NCI-H2081 treated with DMSO at 0.1 percent for 48 hours (cell line): Measurements from ENCODE around the gene BBX.
"Not testable (repeated sequence)": the region's sequence is repeated elsewhere in the genome, so short reads cannot be mapped to it uniquely, and the experiment has no call there.

Source experiments
- DNase-seq: peaks from one replicate; lab custom pipeline; 2025; lab: John Stamatoyannopoulos, UW

BBX gene

DNA sequence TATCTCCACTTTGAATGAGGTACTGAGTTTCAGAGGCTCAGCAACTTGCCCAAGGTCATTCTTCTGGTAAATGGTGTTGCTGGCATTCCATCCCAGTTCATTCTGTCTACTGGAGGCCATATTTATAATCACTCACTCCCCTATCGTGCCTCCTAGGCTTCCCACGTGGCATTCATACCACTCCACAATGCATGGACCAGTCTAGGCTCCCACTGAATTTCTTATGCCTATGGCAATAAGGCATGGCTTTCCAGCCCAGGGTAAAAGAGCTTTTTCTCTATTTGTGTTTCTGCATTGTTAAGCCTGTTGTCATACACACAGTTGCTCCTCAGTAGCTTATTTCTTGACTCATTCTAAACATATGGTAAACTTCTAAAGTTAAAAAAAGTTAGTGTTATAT lies 19.9 kb downstream of the BBX start:
- DNase-seq, result no peak

DNA sequence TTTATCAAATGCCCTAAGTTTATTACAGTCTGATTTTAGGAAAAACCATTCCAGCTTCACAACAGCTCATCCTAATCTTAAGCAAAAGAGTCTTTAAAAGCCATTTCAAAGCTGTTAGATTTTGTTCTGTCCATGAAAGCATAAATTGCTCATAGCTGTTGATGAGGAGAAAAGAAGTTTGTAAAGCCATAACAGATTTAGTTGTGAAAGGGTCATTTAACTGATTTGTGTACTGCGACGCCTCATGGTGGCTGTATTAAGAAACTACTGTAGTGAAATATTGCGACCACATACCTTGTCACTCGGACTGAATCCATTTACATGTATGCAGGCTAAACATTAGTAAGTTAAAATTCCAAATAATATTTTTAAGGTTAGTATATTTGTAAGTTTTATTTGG lies 20.9 kb downstream of the BBX start:
- no peak for DNase-seq

DNA sequence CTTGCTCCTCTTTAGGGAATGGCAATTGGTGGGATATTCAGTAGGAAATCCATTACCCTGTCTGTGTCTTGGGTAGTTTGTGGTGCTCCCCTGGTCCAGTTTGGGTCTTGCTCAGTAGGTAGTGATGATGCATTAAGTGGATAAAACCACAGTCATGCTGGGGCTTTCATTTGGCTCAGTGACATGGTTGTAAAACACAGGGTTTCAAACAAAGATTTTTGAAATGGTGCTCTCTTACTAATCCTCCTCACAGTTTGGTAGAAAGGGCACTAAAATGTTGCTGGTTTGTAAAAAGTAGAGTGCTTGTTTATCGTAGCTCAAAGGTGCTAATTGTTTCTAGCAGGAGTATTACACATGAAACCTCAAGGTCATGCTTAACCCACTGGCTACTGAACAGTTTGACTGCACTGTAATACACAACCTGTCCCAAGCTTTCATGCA lies 22.9 kb downstream of the BBX start:
- no peak for DNase-seq

DNA sequence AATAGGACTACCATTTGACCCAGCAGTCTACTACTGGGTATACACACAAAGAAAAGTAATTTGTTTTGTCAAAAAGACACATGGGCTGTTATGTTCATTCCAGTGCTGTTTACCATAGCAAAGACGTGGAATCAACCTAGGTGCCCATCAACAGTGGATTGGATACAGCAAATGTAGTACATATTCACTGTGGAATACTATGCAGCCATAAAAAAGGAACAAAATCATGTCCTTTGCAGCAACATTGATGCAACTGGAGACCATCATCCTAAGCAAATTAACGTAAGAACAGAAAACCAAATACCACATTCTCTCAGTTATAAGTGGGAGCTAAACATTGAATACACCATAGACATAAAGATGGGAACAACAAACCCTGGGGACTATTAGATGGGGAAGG lies 25.8 kb downstream of the BBX start:
- DNase-seq, result no peak

DNA sequence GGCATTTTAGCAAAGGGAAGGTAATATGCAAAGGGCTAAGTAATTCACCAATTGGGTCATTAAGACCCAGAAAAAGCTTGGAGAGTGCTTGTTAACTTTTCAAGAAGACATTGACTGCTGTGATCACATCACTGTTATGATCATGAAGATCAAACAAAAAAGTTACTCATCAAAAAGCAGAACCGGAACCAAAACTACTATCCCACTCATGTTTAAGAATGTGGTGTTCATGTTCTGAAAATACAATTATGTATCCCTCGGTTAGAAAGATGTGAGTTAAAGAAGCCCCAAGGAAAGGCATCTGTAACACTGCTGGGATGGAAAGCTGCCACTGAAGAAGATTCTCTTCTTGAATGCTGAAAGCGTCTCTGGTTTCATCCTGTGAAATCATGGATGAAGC lies 32.6 kb downstream of the BBX start:
- no peak for DNase-seq

DNA sequence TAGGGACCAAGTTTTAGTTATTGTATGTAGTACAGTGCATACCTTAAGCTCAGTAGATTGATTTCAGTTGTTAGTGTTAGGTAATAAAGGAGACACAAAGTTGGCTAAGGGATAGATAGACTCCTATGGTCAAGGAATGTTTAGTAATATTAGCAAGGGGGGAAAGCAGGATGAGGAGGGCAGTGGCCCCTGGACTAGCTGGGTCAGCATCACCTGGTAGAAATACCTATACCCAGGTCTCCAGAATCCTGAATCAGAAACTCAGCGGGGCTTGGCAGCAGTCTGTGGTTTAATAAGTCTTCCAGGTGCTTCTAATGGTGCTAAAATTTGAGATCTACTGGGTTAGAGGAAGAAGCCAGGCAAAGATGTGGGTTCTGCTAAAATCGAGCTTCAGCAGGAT lies 35.0 kb downstream of the BBX start:
- DNase-seq, result no peak

DNA sequence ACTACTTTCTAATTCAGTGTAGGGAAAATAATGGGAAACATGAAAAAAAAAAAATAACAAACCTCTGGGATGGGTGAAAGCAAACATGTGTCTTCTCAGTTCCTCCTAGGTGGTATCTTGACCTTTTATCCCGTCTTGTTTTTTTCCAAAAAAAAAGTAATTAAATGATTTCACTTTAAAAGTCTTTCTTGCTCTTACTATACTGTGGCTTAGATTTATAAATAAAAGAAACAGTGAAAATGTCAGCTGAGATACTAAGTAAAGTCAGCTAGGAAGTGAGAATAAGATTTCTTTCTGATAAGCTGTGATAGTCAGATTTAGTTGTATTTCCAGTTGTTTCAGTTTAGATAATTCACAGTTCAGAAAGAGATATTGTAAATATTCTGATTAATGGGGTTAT lies 37.4 kb downstream of the BBX start:
- no peak for DNase-seq

DNA sequence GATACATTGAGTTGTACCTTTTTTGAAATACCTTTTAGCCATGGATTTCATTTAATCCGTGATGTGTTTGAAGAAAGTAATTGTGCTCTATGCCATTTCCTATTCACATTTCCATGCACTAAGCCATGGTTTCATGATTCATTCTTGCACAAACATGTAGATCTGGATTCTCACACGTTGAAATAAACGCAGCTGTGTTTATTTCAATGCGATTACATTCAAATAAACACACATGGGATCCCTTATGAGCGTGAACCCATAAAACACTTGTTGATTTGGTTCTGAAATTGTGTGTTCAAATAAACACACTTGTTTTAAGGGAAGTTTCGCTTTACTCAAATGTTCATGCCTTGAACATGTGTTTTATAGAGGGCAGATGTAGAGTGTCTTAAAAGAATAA lies 39.2 kb downstream of the BBX start:
- DNase-seq, result no peak

DNA sequence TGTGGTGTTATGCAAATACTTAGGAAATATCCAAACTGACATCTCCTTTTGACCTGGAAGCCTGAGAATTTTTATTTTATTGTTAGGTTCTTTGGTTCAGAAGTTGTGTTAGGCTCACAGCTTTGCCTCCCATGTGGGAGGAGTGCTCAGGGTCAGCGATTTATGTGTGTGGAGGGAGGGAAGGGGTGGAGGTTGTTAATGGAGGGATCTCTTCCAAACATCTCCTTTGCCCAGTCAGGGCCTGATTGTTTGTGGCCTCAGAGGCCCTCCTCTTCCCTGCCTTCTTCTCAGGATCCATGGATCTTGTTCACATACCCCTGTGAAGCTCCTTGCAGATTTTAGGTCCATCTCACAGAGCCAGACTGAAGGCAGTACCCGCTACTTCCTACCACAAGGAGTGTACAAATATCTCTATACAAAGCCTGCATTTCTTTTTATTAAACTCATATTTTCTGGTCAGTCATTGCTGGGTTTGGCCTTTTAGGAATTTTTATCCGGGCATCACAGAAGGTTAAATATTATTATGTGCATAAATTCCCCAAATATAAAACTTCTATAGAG lies 40.3 kb downstream of the BBX start:
- DNase-seq, result no peak

DNA sequence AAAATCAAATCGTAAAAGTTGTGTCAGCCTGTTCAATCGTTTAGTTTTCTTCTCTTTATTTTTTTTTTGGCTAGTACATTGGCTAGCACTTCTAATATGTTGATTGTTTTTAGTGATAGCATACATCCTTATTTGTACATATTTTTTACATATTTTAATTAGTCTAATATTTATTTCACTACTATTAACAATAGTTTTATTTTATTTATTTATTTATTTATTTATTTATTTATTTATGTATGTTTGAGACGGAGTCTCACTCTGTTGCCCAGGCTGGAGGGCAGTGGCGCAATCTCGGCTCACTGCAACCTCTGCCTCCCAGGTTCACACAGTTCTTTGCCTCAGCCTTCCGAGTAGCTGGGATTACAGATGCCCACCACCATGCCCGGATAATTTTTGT lies 42.5 kb downstream of the BBX start:
- DNase-seq, result not testable (repeated sequence)

DNA sequence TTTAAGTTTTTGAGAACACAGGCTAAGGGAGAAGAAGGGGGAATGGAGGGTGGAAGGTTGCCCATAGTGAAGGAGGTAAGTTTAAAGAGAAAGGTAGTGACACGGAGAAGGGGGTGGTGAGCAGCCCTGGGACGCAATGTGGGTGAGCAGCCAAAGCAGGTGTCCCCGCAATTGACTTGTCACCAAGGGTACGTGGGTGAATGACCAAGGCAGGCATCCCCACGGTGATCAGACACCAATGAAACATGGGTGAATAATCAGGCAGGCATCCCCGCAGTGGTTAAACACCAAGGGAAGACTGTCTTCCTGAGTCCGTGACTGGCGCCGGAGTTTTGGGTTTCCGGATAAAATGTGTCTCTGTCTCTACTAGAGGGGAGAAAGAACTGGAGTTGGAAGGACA lies 48.3 kb downstream of the BBX start:
- DNase-seq, result not testable (repeated sequence)

DNA sequence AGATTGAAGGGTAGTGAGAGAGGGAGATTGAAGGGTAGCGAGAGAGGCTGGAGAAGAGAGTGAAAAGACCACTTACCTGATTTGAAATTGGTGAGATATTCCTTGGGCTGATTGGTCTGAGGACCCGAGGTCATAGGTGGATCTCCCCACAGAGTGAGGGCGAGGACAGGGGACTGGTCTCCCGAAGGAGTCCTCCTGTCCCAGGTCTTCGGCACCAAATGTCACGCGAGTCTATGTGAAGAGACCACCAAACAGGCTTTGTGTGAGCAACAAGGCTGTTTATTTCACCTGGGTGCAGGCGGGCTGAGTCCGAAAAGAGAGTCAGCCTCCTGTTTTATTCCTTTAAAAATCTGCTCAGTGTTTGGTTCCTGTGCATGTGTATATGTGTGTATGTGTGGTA lies 48.7 kb downstream of the BBX start:
- DNase-seq, result not testable (repeated sequence)

DNA sequence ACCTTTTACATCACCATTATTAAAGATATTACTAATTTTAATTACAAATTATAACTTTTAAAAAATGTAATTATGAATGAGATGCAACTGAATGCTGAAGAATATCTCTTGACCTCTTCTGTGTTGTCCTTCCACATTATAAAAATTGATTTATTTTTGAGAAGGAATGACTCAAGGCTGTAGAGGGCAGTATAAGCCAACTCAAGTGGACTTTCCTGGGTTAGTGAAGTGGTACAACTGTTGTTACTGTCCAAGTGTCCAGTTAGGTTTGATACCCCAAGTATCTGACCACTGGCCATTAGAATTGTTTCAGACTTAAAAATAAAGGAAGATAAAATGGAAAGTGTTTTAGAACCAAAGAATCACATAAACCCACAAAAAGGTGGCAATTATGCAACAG lies 51.9 kb downstream of the BBX start:
- DNase-seq, result no peak

DNA sequence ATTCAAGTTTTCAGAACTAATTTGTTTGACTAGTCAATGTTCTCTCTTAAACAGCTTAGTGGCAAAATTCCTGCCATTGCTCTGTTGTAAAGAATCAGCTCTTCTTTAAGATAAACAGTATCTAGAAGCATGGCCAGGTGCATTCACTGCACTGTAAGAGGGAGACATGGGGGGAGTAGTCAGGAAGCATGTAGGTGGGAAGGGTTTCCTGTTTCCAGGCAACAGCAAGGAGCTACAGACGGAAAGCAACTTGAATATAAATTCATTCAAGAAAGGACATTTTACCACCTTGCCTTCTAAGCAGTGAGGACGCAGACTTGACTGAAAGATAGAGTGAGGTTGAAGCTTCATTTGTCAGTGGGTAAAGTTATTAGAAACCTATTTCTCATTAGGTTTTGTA lies 55.3 kb downstream of the BBX start:
- no peak for DNase-seq

DNA sequence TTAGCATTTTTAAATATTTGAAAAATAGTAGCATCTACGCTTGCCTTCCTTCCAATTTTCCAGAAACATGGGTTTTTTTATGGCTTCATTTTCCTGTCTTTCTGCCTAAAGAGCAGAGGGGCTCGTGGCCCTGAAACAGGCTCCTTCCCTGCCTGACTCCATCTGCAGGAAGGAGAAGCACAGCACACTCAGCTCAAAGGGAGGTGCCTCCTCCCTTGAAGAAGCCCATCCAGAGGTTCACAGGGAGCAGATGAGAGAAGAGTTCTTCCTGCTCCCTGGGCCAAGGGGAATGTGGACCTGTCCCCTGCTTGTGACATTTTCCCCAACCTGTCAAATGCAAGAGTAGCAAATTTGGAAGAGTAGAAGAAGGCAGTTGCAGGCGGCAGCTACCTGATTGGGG lies 55.8 kb downstream of the BBX start:
- DNase-seq, result no peak

DNA sequence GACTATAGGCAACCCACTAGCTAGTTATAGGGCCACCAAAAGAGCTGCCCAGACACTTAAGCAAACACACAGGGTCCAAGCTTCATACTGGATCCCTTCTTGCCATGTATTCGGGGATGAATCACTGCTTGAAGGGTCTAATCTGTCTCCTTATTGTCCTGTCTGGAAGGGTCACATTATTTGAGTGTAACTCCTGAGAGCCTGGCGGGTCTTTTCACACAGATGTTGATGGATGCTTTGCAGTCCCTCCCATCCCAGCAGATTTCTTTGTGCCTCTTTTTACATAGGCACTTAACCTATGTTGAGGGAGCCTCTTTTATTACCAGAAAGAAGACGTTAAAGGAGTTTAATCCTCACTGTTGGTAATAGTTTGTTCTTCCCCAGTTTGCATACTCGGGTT lies 56.6 kb downstream of the BBX start:
- no peak for DNase-seq

DNA sequence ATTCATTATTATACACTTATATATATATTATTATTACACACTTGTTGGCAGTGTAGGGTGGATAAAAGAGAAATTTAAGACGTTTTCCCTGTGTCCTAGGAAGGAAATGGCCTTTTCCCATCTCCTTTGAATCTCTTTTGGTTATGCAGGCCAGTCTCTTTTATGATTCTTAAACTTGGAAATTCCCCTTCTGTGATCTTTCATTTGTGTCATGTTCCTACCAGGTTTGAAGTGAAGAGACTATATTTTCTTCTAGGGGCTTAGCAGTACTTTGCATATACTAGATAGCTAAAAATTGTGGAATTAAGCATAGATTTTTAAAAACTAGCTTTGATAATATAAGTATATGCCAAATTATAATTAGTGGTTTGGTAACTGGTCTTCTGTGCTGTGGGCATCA lies 58.5 kb downstream of the BBX start:
- no peak for DNase-seq

DNA sequence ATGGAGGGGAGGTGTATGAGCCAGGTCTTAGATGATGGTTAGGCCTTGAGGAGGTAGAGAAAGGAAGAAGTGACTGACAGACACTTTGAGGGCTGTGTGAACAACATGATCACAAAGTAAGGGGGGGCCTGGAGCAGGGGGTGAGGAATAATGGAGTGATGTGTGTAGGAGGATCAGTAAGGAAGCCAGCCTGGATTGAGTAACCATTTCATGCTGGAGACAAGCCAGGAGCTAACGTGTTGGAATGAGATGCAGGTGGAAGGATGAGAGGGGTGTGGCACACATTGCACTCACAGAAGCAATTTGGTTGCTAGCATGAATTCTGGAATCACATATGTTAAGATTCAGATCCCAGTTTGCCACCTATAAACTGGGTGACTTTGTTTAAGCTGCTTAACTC lies 65.5 kb downstream of the BBX start:
- DNase-seq, result no peak

DNA sequence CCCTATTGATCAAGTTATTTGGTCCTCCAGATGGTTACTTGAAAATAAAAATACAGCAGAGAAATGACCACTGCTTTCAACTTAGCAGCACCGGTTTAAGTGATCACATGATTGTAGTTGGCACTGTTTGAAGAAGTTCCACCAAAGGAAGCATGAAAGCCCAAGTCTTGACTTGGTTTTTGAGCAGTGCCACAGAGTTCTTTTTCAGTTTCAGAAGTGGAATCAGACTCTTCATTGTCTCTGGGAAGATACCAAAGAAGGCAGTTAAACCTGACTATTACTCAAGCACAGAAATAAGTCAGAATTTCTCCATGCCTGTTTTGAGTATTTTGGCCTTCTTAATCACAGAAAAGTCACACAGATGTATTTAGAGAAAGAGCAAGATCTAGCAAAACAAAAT lies 66.7 kb downstream of the BBX start:
- DNase-seq, result no peak

DNA sequence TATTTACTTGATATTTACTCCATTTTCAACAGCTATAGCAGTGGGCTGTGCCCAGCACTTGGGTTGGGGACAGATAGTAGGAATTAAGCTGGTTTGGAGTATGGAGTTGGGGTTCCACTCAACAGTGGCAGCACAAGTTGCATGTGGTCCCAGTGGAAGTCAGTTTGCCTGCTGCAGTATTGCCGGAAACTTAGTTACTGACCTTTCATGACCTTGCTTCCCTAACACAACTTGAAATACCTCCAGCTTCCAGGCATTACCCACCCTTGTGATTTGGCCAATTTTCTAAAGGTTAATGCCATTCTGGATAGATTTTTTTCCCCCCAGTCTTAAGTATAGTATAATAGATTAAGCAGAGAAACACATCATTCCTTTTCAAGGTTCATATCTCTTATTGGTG lies 68.0 kb downstream of the BBX start:
- no peak for DNase-seq

DNA sequence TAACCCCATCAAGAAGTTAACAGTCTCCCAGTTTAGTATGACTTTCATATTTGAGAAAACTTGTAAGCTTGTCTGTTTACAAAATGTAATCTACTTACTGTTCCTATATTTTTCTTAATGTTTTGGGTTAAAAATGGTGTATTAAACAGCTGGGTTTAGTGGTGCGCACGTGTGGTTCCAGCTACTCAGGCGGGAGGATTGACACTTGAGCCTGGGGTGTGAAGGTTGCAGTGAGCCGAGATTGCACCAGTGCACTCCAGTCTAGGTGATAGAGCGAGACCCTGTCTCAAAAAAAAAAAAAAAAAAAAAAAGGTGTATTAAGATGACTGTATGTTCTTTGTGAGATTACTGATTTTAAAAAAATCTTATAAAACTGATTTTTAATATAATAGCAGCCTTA lies 69.3 kb downstream of the BBX start:
- no peak for DNase-seq

DNA sequence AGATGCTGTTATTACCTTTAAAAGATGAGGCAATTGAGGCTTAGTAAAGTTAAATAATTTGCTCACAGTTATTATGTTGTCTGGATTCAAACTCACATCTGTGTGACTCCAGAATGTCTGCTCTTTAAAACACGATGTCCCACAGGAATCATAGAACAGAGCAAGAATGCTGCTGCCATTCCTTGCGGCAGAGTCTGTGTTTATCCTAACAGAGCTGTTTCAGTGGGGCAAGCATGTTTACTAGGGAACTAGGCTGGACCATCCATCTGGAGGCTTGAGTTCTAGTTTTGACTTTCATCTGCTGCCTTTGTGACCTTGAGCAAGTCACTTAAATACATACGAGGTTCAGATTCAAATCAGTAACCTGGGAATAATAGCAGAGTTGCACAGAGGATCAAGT lies 72.1 kb downstream of the BBX start:
- no peak for DNase-seq

DNA sequence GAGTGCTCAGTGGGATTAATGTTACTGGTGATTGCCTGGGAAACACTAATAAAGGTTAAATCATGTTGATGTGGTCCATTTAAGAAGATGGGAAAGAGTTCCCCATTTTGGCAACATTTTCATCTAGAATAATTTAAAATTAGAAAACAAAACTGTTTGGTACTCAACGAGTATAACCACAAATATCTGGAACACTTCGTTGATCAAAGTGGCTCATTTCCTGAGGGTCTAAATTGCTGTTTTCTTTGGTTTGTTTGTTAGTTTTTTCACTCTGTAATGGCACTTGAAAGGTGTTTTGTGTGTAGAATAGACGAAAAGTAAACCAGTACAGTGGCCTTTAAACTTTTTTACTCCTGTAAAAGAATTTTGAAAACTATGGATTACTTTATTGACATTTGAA lies 73.9 kb downstream of the BBX start:
- DNase-seq, result no peak

DNA sequence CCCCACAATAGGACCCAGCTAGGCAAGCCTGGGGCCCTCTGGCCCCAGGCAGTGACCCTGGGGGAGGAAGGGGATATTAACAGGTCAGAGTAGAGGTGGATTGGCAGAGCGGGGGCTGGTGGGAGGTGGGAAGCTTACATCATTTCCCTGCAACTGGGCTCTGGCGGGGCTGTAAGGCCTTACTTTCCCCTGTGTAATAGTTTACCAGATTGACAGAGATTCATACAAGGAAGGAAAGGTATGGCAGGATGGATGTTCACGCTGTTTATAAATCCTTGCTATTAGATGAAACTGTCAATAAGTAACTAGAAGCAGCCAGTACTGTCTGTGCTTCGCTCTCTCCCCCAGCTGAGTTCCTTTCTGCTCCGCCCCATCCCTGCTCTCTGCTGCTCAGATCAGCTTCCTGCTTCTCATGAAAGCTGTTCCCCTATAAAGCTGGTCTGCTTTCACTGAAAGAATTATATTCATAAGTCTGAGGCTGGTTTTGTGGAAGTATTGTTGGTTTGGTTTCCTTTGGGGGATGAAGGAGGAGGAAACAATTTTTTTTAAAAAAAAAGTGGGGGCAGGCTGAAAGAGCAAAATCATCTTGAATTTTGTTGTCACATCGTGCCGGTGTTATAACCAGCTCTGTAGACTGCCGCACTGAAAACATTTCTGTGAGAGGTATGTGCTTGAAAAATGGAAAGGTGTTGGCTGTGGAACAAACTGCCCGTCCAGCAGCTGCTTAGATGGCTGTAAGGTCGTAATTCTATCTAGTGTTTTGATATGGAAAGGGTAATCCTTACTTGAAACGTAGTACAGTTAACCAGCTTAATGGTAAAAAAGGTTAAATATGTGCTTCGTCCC lies 76.4 kb downstream of the BBX start:
- no peak for DNase-seq
